HEK293 (cell line): ENCODE measurements around the gene COL7A1.

Source experiments
- CTCF ChIA-PET: fragments of 350-600 bp; formaldehyde crosslinking; extraction: SDS; loops from one replicate; lab custom pipeline; 2021; ENCODE audit warnings: antibody characterized with exemption; lab: Yijun Ruan, JAX
- POLR2A ChIA-PET: fragments of 300-600 bp; formaldehyde crosslinking; extraction: SDS; loops from one replicate; lab custom pipeline; 2020; ENCODE audit warnings: antibody characterized with exemption, inconsistent platforms; lab: Yijun Ruan, JAX
- H3K27ac ChIP-seq: fragments of 200-500 bp; sonication (Bioruptor generic); 2 replicates; pipeline ENCODE4 v1.5.1; 2014; ENCODE audit warnings: low read depth, low read length, control low read depth, inconsistent platforms; ENCODE audit errors: extremely low read depth
- H3K36me3 ChIP-seq, 2 experiments: fragments of 200-500 bp in 1 of 2; sonication (Bioruptor generic) in 1 of 2; 1 replicate in 1 of 2; 2 replicates in 1 of 2; pipeline ENCODE4 v1.5.1; 2014 to 2017; ENCODE audit warnings: inconsistent platforms in 2 of 2, low read length in 2 of 2; ENCODE audit not compliant: control insufficient read depth in 2 of 2, insufficient read depth in 1 of 2
- H3K4me1 ChIP-seq: fragments of 200-500 bp; sonication (Bioruptor generic); 2 replicates; pipeline ENCODE4 v1.5.1; 2014; ENCODE audit warnings: mild to moderate bottlenecking, low read length, inconsistent platforms; ENCODE audit not compliant: control insufficient read depth, insufficient read depth
- H3K4me3 ChIP-seq: 2 replicates; pipeline ENCODE4 v1.5.1; 2011; ENCODE audit warnings: low read depth, mild to moderate bottlenecking, control low read depth, low read length, moderate library complexity
- H3K9me3 ChIP-seq: fragments of 200-500 bp; sonication (Bioruptor generic); 2 replicates; pipeline ENCODE4 v1.5.1; 2014; ENCODE audit warnings: low read depth, low read length, inconsistent platforms; ENCODE audit not compliant: control insufficient read depth, insufficient read depth
- KLF9 ChIP-seq: fragments of 450-650 bp; formaldehyde crosslinking; IDR thresholded peaks from 2 replicates; pipeline ENCODE4 v1.5.1; 2016; ENCODE audit warnings: missing biosample characterization, missing genetic modification characterization, low read depth
- OVOL3 ChIP-seq: fragments of 450-650 bp; formaldehyde crosslinking; IDR thresholded peaks from 2 replicates; pipeline ENCODE4 v1.5.1; 2016; ENCODE audit warnings: missing biosample characterization, missing genetic modification characterization
- SCRT2 ChIP-seq: fragments of 450-650 bp; formaldehyde crosslinking; IDR thresholded peaks from 2 replicates; pipeline ENCODE4 v1.5.1; 2016; ENCODE audit warnings: missing biosample characterization, missing genetic modification characterization
- ZBTB1 ChIP-seq: fragments of 450-650 bp; formaldehyde crosslinking; IDR thresholded peaks from 2 replicates; pipeline ENCODE4 v1.5.1; 2016; ENCODE audit warnings: missing biosample characterization, missing genetic modification characterization
- ZNF155 ChIP-seq: fragments of 450-650 bp; formaldehyde crosslinking; IDR thresholded peaks from 2 replicates; pipeline ENCODE4 v1.5.1; 2016; ENCODE audit warnings: missing biosample characterization, missing genetic modification characterization
- ZNF350 ChIP-seq: fragments of 450-650 bp; formaldehyde crosslinking; IDR thresholded peaks from 2 replicates; pipeline ENCODE4 v1.5.0; 2017; ENCODE audit warnings: missing biosample characterization, mild to moderate bottlenecking, missing genetic modification characterization
- ZNF555 ChIP-seq: fragments of 450-650 bp; formaldehyde crosslinking; conservative IDR thresholded peaks from 2 replicates; pipeline ENCODE4 v1.5.1; 2017; ENCODE audit warnings: missing biosample characterization, mild to moderate bottlenecking, missing genetic modification characterization, inconsistent platforms
- ZNF664 ChIP-seq: fragments of 450-650 bp; formaldehyde crosslinking; IDR thresholded peaks from 2 replicates; pipeline ENCODE4 v1.5.1; 2016; ENCODE audit warnings: missing biosample characterization, missing genetic modification characterization
- ZNF677 ChIP-seq: fragments of 450-650 bp; IDR thresholded peaks from 2 replicates; pipeline ENCODE4 v1.5.0; 2018; ENCODE audit warnings: missing biosample characterization, mild to moderate bottlenecking, missing genetic modification characterization, moderate library complexity
- ZNF776 ChIP-seq: fragments of 450-650 bp; formaldehyde crosslinking; IDR thresholded peaks from 2 replicates; pipeline ENCODE4 v1.5.0; 2017; ENCODE audit warnings: missing biosample characterization, missing genetic modification characterization, borderline replicate concordance
- ZNF785 ChIP-seq: fragments of 450-650 bp; formaldehyde crosslinking; IDR thresholded peaks from 2 replicates; pipeline ENCODE4 v1.5.1; 2016; ENCODE audit warnings: missing biosample characterization, missing genetic modification characterization
- TF ChIP-seq, protein P1 (sequence below): fragments of 450-650 bp; formaldehyde crosslinking; IDR thresholded peaks from 2 replicates; pipeline ENCODE4 v1.5.1; 2017; ENCODE audit warnings: missing biosample characterization, missing genetic modification characterization
- TF ChIP-seq, protein P2 (sequence below): fragments of 450-650 bp; formaldehyde crosslinking; IDR thresholded peaks from 2 replicates; pipeline ENCODE4 v1.5.1; 2017; ENCODE audit warnings: missing biosample characterization, missing genetic modification characterization
- TF ChIP-seq, protein P3 (sequence below): fragments of 450-650 bp; formaldehyde crosslinking; IDR thresholded peaks from 2 replicates; pipeline ENCODE4 v1.5.1; 2017; ENCODE audit warnings: missing biosample characterization, mild to moderate bottlenecking, missing genetic modification characterization, moderate library complexity
- TF ChIP-seq, protein P4 (sequence below): fragments of 450-650 bp; formaldehyde crosslinking; IDR thresholded peaks from 2 replicates; pipeline ENCODE4 v1.5.1; 2016; ENCODE audit warnings: missing biosample characterization, missing genetic modification characterization
- TF ChIP-seq, protein P5 (sequence below): fragments of 450-650 bp; IDR thresholded peaks from 2 replicates; pipeline ENCODE4 v1.5.1; 2018; ENCODE audit warnings: missing biosample characterization, missing genetic modification characterization

The COL7A1 gene

DNA sequence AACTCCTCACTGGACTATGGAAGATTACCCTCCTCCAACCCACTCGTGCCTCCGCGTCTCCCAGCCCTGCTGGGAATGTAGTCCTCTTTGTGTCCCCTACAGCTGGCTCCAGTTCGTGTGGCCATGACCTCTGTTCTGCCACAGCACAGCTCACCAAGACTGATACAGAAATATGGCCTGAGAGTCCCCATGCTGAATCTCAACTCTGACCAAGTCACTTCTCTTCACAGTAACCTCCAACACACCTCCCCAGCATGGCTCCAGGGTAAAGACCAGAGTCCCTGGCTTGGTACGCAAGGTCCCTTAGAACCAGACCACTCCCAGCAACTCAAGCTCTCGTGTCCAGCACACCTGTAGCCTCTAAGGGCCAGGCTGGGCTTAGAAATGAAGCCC lies 2.3 kb upstream of the COL7A1 start:
- Histone ChIP-seq H3K36me3 (peaks cover 0 to 56% of the 10 kb centered on the region in 2 experiments; a peak in 2 of 3 replicates), H3K4me3 (no peak overlapping the region), H3K9me3 (no peaks in the 10 kb centered on the region), H3K27ac (no peak overlapping the region), H3K4me1 (no peaks in the 10 kb centered on the region; the same call in 1 of the 2 replicates)
- TF ChIP-seq, protein P1, sequence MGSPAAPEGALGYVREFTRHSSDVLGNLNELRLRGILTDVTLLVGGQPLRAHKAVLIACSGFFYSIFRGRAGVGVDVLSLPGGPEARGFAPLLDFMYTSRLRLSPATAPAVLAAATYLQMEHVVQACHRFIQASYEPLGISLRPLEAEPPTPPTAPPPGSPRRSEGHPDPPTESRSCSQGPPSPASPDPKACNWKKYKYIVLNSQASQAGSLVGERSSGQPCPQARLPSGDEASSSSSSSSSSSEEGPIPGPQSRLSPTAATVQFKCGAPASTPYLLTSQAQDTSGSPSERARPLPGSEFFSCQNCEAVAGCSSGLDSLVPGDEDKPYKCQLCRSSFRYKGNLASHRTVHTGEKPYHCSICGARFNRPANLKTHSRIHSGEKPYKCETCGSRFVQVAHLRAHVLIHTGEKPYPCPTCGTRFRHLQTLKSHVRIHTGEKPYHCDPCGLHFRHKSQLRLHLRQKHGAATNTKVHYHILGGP (tag by site-specific recombination): no peak
- POLR2A ChIA-PET: interaction anchor here (0.8 to 2.3 kb wide), 2 partner anchors 38 to 60 kb away, joined by 3 to 8 read pairs; partner anchors contain the start of gene SLC26A6
- CTCF ChIA-PET: interaction anchor here (0.5 to 0.7 kb wide), 2 partner anchors 17 to 354 kb away, joined by 3 read pairs; no protein-coding TSS in a partner anchor

DNA sequence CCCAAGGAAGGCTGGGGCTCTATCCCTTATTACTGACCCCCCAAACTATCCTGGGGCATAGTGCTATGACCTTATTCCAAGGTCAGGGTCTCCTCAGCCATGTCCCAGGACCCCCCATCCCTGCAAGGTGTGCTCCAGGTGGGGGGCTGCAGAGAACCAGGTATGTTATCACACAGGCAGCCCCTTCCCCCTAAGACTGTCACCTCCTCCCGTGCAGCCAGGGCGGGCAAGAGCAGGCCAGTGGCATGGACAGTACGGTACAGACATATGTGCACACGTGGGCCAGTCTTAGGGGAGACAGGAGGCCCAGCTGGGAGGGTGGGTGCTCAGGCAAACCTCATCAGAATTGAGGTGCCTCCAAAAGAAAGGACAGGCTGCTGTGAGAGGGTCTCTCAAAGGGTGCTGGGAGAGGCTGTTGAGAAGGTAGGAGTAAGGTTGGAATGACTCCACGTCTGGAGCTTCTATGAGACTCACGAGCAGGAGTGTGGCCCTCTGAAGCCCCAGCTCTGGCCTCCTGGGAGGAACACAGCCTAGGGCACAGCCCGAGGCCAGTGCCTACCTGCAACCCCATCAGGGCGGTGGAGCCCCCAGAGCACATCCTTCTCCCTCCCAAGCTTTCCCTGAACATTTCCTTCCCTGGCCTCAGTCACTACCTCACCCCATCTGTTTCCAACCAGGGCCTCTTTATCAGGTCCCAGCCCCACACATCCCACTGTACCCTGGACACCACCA lies 1.7 kb upstream of the COL7A1 start:
- no peak overlapping the region for H3K27ac ChIP-seq
- no peak for TF ChIP-seq ZNF785 (tag by site-specific recombination)
- TF ChIP-seq KLF9 (tag by site-specific recombination): no peak
- no peak for TF ChIP-seq ZNF776
- H3K36me3 ChIP-seq: peaks cover 0 to 52% of the 10 kb centered on the region in 2 experiments; a peak in 2 of 3 replicates
- H3K4me3 ChIP-seq: no peak overlapping the region
- ChIA-PET CTCF (interaction anchor here (0.5 to 0.7 kb wide), 3 partner anchors 18 to 355 kb away, joined by 3 read pairs; no protein-coding TSS in a partner anchor), POLR2A (interaction anchor here (2.3 kb wide), 1 partner anchor 38 kb away, joined by 8 read pairs; the partner anchor contains the start of gene SLC26A6)
- no peaks in the 10 kb centered on the region; the same call in 1 of the 2 replicates for H3K4me1 ChIP-seq
- H3K9me3 ChIP-seq: no peaks in the 10 kb centered on the region

DNA sequence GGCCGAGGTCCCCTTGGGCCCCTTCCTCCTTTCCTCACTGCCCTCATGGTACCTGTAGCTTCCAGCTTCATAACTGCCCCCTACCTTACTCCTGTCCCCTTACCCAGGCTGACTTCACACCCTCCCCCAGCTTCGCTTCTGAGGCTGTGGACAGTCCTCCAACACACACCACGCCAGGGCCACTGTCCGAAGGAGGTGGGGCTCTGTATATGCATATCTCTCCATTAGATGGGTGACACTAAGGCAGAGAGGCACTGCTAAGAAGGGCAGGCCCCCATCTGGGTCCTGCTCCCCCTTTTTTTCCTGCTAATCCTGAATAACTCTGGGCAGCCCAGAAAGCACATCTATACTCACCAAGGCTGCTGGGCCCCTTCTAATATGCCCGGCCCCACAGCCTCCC lies 1.0 kb upstream of the COL7A1 start:
- H3K4me3 ChIP-seq: no peak overlapping the region
- H3K4me1 ChIP-seq: no peaks in the 10 kb centered on the region; the same call in 1 of the 2 replicates
- ChIA-PET CTCF (interaction anchor here (0.6 kb wide), 1 partner anchor 50 kb away, joined by 3 read pairs; no protein-coding TSS in a partner anchor), POLR2A (interaction anchor here (2.3 kb wide), 1 partner anchor 39 kb away, joined by 8 read pairs; the partner anchor contains the start of gene SLC26A6)
- H3K9me3 ChIP-seq: no peaks in the 10 kb centered on the region
- H3K27ac ChIP-seq: no peak overlapping the region; the same call in 1 of the 2 replicates
- peak; percentile 57 for TF ChIP-seq SCRT2 (tag by site-specific recombination)
- TF ChIP-seq OVOL3 (tag by site-specific recombination): no peak
- peaks cover 0 to 45% of the 10 kb centered on the region in 2 experiments; a peak in 1 of 3 replicates for H3K36me3 ChIP-seq

DNA sequence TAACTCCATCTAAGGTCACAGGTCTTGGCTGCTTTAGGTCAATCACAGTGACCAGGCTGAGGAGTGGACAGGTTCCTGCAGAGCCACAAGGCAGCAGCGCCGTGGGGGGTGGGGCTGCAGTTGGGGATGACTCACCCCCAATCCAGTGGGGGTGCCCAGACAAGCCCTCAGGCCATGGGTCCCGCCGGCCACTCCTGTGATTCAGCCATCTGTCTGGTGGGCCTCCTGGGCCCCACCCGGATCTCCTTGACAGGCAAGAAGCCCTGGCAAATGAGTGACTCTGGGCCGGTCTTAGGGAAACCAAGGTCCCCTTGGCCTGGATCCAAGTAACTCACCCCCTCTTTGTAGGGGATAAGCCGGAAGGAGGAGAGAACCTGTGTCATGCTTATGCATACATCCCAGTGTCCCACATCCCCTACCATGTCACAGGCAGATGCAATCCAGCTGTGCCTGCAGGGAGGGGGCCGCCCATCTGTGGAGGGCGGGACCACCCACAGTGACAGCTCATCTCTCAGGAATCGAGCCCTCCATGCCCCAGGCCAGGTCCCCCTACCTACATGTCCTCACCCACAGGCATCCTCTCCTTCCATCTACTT lies 495 bp upstream of the COL7A1 start:
- H3K27ac ChIP-seq: no peak overlapping the region; the same call in 1 of the 2 replicates
- H3K9me3 ChIP-seq: no peaks in the 10 kb centered on the region
- ChIA-PET POLR2A (no interaction called here), CTCF (interaction anchor here (0.6 kb wide), 1 partner anchor 49 kb away, joined by 3 read pairs; no protein-coding TSS in a partner anchor)
- H3K36me3 ChIP-seq: peaks cover 0 to 39% of the 10 kb centered on the region in 2 experiments; a peak in 1 of 3 replicates
- H3K4me1 ChIP-seq: no peaks in the 10 kb centered on the region; the same call in 1 of the 2 replicates
- H3K4me3 ChIP-seq: no peak overlapping the region
- TF ChIP-seq ZNF677 (tag by site-specific recombination) (no peak), ZNF350 (tag by site-specific recombination) (no peak), ZNF664 (no peak), ZBTB1 (tag by site-specific recombination) (no peak), ZNF155 (tag by site-specific recombination) (no peak), ZNF555 (no peak)
- TF ChIP-seq, protein P2, sequence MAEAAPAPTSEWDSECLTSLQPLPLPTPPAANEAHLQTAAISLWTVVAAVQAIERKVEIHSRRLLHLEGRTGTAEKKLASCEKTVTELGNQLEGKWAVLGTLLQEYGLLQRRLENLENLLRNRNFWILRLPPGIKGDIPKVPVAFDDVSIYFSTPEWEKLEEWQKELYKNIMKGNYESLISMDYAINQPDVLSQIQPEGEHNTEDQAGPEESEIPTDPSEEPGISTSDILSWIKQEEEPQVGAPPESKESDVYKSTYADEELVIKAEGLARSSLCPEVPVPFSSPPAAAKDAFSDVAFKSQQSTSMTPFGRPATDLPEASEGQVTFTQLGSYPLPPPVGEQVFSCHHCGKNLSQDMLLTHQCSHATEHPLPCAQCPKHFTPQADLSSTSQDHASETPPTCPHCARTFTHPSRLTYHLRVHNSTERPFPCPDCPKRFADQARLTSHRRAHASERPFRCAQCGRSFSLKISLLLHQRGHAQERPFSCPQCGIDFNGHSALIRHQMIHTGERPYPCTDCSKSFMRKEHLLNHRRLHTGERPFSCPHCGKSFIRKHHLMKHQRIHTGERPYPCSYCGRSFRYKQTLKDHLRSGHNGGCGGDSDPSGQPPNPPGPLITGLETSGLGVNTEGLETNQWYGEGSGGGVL (tag by site-specific recombination): peak; percentile 25; the same call in 1 of the 2 replicates
- TF ChIP-seq, protein P3, sequence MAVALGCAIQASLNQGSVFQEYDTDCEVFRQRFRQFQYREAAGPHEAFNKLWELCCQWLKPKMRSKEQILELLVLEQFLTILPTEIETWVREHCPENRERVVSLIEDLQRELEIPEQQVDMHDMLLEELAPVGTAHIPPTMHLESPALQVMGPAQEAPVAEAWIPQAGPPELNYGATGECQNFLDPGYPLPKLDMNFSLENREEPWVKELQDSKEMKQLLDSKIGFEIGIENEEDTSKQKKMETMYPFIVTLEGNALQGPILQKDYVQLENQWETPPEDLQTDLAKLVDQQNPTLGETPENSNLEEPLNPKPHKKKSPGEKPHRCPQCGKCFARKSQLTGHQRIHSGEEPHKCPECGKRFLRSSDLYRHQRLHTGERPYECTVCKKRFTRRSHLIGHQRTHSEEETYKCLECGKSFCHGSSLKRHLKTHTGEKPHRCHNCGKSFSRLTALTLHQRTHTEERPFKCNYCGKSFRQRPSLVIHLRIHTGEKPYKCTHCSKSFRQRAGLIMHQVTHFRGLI (tag by site-specific recombination): no peak
- TF ChIP-seq, protein P4, sequence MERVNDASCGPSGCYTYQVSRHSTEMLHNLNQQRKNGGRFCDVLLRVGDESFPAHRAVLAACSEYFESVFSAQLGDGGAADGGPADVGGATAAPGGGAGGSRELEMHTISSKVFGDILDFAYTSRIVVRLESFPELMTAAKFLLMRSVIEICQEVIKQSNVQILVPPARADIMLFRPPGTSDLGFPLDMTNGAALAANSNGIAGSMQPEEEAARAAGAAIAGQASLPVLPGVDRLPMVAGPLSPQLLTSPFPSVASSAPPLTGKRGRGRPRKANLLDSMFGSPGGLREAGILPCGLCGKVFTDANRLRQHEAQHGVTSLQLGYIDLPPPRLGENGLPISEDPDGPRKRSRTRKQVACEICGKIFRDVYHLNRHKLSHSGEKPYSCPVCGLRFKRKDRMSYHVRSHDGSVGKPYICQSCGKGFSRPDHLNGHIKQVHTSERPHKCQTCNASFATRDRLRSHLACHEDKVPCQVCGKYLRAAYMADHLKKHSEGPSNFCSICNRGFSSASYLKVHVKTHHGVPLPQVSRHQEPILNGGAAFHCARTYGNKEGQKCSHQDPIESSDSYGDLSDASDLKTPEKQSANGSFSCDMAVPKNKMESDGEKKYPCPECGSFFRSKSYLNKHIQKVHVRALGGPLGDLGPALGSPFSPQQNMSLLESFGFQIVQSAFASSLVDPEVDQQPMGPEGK (tag by site-specific recombination): 0 out of 2 replicates have a peak, but pooled peaks have one; percentile 20
- TF ChIP-seq, protein P5, sequence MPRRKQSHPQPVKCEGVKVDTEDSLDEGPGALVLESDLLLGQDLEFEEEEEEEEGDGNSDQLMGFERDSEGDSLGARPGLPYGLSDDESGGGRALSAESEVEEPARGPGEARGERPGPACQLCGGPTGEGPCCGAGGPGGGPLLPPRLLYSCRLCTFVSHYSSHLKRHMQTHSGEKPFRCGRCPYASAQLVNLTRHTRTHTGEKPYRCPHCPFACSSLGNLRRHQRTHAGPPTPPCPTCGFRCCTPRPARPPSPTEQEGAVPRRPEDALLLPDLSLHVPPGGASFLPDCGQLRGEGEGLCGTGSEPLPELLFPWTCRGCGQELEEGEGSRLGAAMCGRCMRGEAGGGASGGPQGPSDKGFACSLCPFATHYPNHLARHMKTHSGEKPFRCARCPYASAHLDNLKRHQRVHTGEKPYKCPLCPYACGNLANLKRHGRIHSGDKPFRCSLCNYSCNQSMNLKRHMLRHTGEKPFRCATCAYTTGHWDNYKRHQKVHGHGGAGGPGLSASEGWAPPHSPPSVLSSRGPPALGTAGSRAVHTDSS (tag by site-specific recombination): no peak
